Tibial artery (tissue), 4 donors: ENCODE measurements around the gene PHF19.

ENCODE experiments used
- DNase-seq, 2 donors: peaks; one replicate each; pipeline ENCODE4 v3.0.0-alpha.2; 2019
- H3K27ac ChIP-seq, 2 donors: fragments of 200-600 bp; sonication (generic) in 1 of 2; 1 replicate in 1 of 2; 2 replicates in 1 of 2; pipeline ENCODE4 v1.5.1; 2018 to 2019; ENCODE audit warnings: mild to moderate bottlenecking in 1 of 2
- H3K27me3 ChIP-seq, 2 donors: fragments of 200-600 bp; sonication (generic) in 1 of 2; one replicate each; pipeline versions ENCODE4 v1.5.1 to v1.6.0; 2016 to 2019
- H3K36me3 ChIP-seq, 3 donors: fragments of 200-600 bp; sonication (generic) in 2 of 3; one replicate each; pipeline ENCODE4 v1.5.1; 2016 to 2019; ENCODE audit warnings: mild to moderate bottlenecking in 2 of 3
- H3K4me1 ChIP-seq, 4 donors: fragments of 200-600 bp; sonication (generic) in 2 of 4; 1 replicate in 3 of 4; 2 replicates in 1 of 4; pipeline ENCODE4 v1.5.1; 2016 to 2019
- H3K4me3 ChIP-seq, 2 donors: fragments of 200-600 bp; sonication (generic) in 1 of 2; 1 replicate in 1 of 2; 2 replicates in 1 of 2; pipeline ENCODE4 v1.5.1; 2018 to 2019; ENCODE audit warnings: mild to moderate bottlenecking in 2 of 2
- H3K9me3 ChIP-seq, 3 donors: fragments of 200-600 bp; sonication (generic) in 1 of 3; one replicate each; pipeline ENCODE4 v1.5.1; 2016 to 2019
- intact Hi-C: fragments of 100-400 bp; cut with DNase I; formaldehyde crosslinking; loops from one replicate; pipeline ENCODE4 v1.15.0; 2023; ENCODE audit warnings: low total_unique reads
- TF ChIP-seq, protein P1 (sequence below), 2 experiments: fragments of 200-600 bp in 1 of 2; fragments of 450-650 bp in 1 of 2; IDR thresholded peaks; one replicate each; pipeline ENCODE4 v1.5.1; 2017 to 2019; ENCODE audit warnings: antibody characterized with exemption in 2 of 2, mild to moderate bottlenecking in 1 of 2, moderate library complexity in 1 of 2

Gene PHF19

GRCh38 chr9:120830865-120831264, 46.1 kb downstream of the PHF19 start:
- no peak for DNase-seq
- Histone ChIP-seq H3K27ac (no peak overlapping the region), H3K36me3 (peaks cover 62 to 82% (median 66%) of the 10 kb centered on the region in 3 donors), H3K4me1 (no peaks in the 10 kb centered on the region), H3K27me3 (no peaks in the 10 kb centered on the region), H3K9me3 (no peaks in the 10 kb centered on the region), H3K4me3 (no peak overlapping the region)
- intact Hi-C loops: no loop called here
- TF ChIP-seq, protein P1, sequence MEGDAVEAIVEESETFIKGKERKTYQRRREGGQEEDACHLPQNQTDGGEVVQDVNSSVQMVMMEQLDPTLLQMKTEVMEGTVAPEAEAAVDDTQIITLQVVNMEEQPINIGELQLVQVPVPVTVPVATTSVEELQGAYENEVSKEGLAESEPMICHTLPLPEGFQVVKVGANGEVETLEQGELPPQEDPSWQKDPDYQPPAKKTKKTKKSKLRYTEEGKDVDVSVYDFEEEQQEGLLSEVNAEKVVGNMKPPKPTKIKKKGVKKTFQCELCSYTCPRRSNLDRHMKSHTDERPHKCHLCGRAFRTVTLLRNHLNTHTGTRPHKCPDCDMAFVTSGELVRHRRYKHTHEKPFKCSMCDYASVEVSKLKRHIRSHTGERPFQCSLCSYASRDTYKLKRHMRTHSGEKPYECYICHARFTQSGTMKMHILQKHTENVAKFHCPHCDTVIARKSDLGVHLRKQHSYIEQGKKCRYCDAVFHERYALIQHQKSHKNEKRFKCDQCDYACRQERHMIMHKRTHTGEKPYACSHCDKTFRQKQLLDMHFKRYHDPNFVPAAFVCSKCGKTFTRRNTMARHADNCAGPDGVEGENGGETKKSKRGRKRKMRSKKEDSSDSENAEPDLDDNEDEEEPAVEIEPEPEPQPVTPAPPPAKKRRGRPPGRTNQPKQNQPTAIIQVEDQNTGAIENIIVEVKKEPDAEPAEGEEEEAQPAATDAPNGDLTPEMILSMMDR (IDR thresholded peaks at IDR 0.05): no peak

GRCh38 chr9:120830151-120830550, 46.8 kb downstream of the PHF19 start:
- no peak overlapping the region for H3K4me3 ChIP-seq
- intact Hi-C loops: no loop called here
- no peak overlapping the region for H3K27ac ChIP-seq
- H3K36me3 ChIP-seq: peaks cover 69 to 87% (median 72%) of the 10 kb centered on the region in 3 donors
- DNase-seq: no peak
- no peaks in the 10 kb centered on the region for H3K27me3 ChIP-seq
- TF ChIP-seq, protein P1 (IDR thresholded peaks at IDR 0.05): no peak
- H3K4me1 ChIP-seq: no peaks in the 10 kb centered on the region
- no peaks in the 10 kb centered on the region for H3K9me3 ChIP-seq

DNA sequence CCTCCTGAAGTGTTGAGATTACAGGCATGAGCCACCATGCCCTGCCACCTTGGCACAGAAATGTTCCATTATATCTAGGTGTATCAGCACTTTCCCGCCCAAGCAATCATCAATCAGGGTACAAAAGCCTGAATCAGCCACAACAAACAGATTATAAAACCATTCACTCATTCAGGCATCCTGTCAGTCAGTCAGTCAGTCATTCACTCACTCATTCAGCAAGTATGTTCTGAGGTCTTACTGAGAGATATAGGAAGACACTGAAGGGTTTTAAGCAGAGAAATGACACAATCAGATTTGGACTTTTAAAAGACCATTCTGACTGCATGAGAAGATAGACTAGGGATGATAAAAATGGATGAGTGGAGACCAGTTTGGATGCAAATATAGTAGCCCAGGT, 47.3 kb downstream of the PHF19 start:
- no peak overlapping the region for H3K4me3 ChIP-seq
- DNase-seq: no peak
- TF ChIP-seq, protein P1 (IDR thresholded peaks at IDR 0.05): no peak
- H3K27ac ChIP-seq: no peak overlapping the region
- no peaks in the 10 kb centered on the region for H3K27me3 ChIP-seq
- no peaks in the 10 kb centered on the region for H3K4me1 ChIP-seq
- H3K36me3 ChIP-seq: peaks cover 71 to 87% (median 77%) of the 10 kb centered on the region in 3 donors
- H3K9me3 ChIP-seq: no peaks in the 10 kb centered on the region
- intact Hi-C loops: no loop called here

DNA sequence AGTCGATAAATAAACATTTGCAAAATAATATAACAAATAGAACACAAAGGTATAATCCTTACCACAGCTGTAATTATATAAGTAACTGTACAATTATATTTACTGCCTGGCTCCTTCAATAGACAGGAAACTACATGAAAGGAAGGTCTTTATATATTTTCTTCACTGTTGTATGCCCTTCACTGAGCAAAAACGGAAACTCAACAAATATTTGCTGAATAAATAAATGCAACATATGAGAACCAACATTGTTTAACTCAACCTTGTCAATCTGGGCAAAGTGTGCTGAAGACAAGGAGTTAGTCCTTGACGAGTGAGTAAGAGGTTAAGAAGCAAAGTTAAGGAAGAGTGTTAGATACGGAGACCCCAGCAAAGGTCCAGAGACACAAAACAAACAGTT, 56.9 kb downstream of the PHF19 start:
- H3K27me3 ChIP-seq: no peaks in the 10 kb centered on the region
- intact Hi-C loops: no loop called here
- H3K4me1 ChIP-seq: no peaks in the 10 kb centered on the region
- TF ChIP-seq, protein P1 (IDR thresholded peaks at IDR 0.05): no peak
- peaks cover 66 to 90% (median 87%) of the 10 kb centered on the region in 3 donors for H3K36me3 ChIP-seq
- H3K27ac ChIP-seq: no peak overlapping the region
- H3K4me3 ChIP-seq: no peak overlapping the region
- H3K9me3 ChIP-seq: no peaks in the 10 kb centered on the region
- no peak for DNase-seq

GRCh38 chr9:120818595-120818994, 58.4 kb downstream of the PHF19 start:
- no peak for DNase-seq
- H3K27me3 ChIP-seq: no peaks in the 10 kb centered on the region
- H3K27ac ChIP-seq: no peak overlapping the region
- H3K9me3 ChIP-seq: no peaks in the 10 kb centered on the region
- intact Hi-C loops: no loop called here
- peaks cover 54 to 80% (median 73%) of the 10 kb centered on the region in 3 donors for H3K36me3 ChIP-seq
- no peak overlapping the region for H3K4me3 ChIP-seq
- TF ChIP-seq, protein P1 (IDR thresholded peaks at IDR 0.05): no peak
- H3K4me1 ChIP-seq: no peaks in the 10 kb centered on the region

DNA sequence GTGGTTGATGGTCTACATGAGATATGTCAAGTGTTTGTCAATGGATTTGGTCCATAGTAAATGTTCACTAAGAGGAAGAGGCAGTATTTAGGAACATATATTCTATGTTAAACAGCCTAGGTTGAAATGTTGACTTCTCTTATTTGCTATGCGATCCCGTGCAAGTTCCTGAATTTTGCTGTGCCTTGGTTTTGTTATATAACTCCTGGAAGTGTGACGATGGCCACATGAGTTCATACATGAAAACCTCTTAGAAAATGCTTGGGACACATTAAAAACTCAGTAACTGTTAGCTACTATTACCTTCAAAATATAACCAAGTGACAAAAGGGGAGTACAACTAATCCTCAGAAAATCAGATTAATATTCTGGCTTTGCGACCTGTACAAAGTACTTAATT, 61.9 kb downstream of the PHF19 start:
- Histone ChIP-seq H3K27ac (no peak overlapping the region), H3K9me3 (no peaks in the 10 kb centered on the region), H3K4me1 (no peaks in the 10 kb centered on the region), H3K36me3 (peaks cover 29 to 45% (median 43%) of the 10 kb centered on the region in 3 donors), H3K27me3 (no peaks in the 10 kb centered on the region), H3K4me3 (no peak overlapping the region)
- intact Hi-C loops: no loop called here
- DNase-seq: no peak
- TF ChIP-seq, protein P1 (IDR thresholded peaks at IDR 0.05): no peak
